CD14-positive monocyte (primary cell): ENCODE data around the gene CACNA1B. TPM values are rescaled to one million over a fixed set of nuclear protein-coding genes. Genes with fewer than 3 reads are reported as not detected.

ENCODE experiments used
- DNase-seq, 3 donors: peaks; one replicate each; pipeline ENCODE4 v3.0.0-alpha.2; 2011 to 2022
- H2AFZ ChIP-seq: 2 replicates; pipeline ENCODE4 v1.6.0; 2012; ENCODE audit warnings: mild to moderate bottlenecking, low read depth, low read length, inconsistent platforms; ENCODE audit not compliant: insufficient read depth, poor library complexity, severe bottlenecking
- H3K27ac ChIP-seq, 2 donors: 1 replicate in 1 of 2; 2 replicates in 1 of 2; pipeline ENCODE4 v1.5.1; 2012 to 2013; ENCODE audit warnings: low read length in 2 of 2, control low read depth in 1 of 2, inconsistent platforms in 1 of 2, low read depth in 1 of 2, mild to moderate bottlenecking in 1 of 2
- H3K27me3 ChIP-seq, 2 donors: one replicate each; pipeline versions ENCODE4 v1.6.0 to v1.6.1; 2011 to 2013; ENCODE audit warnings: low read length in 2 of 2; ENCODE audit not compliant: control insufficient read depth in 2 of 2, insufficient read depth in 2 of 2
- H3K36me3 ChIP-seq, 2 donors: replicated peaks in 1 of 2; 1 replicate in 1 of 2; 2 replicates in 1 of 2; pipeline versions ENCODE4 v1.5.1 to v1.6.1; 2012 to 2013; ENCODE audit warnings: low read length in 2 of 2, control low read depth in 1 of 2, inconsistent platforms in 1 of 2, mild to moderate bottlenecking in 1 of 2; ENCODE audit not compliant: insufficient read depth in 2 of 2, control insufficient read depth in 1 of 2
- H3K4me1 ChIP-seq, 2 donors: 1 replicate in 1 of 2; 2 replicates in 1 of 2; pipeline versions ENCODE4 v1.5.1 to v1.6.1; 2012 to 2013; ENCODE audit warnings: low read length in 2 of 2, control low read depth in 1 of 2, inconsistent platforms in 1 of 2, mild to moderate bottlenecking in 1 of 2, moderate library complexity in 1 of 2; ENCODE audit not compliant: insufficient read depth in 2 of 2, control insufficient read depth in 1 of 2
- H3K4me2 ChIP-seq: replicated peaks from 2 replicates; pipeline ENCODE3; 2012; ENCODE audit warnings: low read length, moderate library complexity, mild to moderate bottlenecking; ENCODE audit not compliant: poor library complexity, severe bottlenecking; ENCODE audit errors: extremely low read depth
- H3K4me3 ChIP-seq, 3 experiments: fragments of 200-600 bp in 1 of 3; sonication (generic) in 1 of 3; replicated peaks in 1 of 3; 1 replicate in 2 of 3; 2 replicates in 1 of 3; pipeline ENCODE4 v1.5.1; 2011 to 2013; ENCODE audit warnings: low read length in 3 of 3, mild to moderate bottlenecking in 3 of 3, control low read depth in 2 of 3, low read depth in 2 of 3, inconsistent platforms in 1 of 3, moderate library complexity in 1 of 3
- H3K79me2 ChIP-seq: 2 replicates; pipeline ENCODE4 v1.6.0; 2012; ENCODE audit warnings: mild to moderate bottlenecking, control low read depth, inconsistent platforms, low read length, moderate library complexity; ENCODE audit not compliant: insufficient read depth
- H3K9ac ChIP-seq: 2 replicates; pipeline ENCODE4 v1.6.0; 2017; ENCODE audit warnings: low read length, mild to moderate bottlenecking; ENCODE audit not compliant: insufficient read depth, poor library complexity, severe bottlenecking
- H3K9me3 ChIP-seq, 2 donors: replicated peaks in 1 of 2; 1 replicate in 1 of 2; 2 replicates in 1 of 2; pipeline versions ENCODE4 v1.5.1 to v1.6.1; 2012 to 2013; ENCODE audit warnings: low read length in 2 of 2, control low read depth in 1 of 2; ENCODE audit not compliant: control insufficient read depth in 1 of 2, insufficient read depth in 1 of 2
- H4K20me1 ChIP-seq: 2 replicates; pipeline ENCODE4 v1.6.0; 2012; ENCODE audit warnings: mild to moderate bottlenecking, low read length, control low read depth, moderate library complexity; ENCODE audit not compliant: insufficient read depth
- H3K27ac Mint-ChIP-seq, 7 donors: one replicate each; pipeline ENCODE4 v1.8.0; 2020; ENCODE audit warnings: mild to moderate bottlenecking in 7 of 7, mixed read lengths in 7 of 7, moderate library complexity in 6 of 7, inconsistent platforms in 2 of 7
- H3K27me3 Mint-ChIP-seq, 3 donors: one replicate each; pipeline ENCODE4 v1.8.0; 2021 to 2022; ENCODE audit warnings: low read depth in 3 of 3, mild to moderate bottlenecking in 3 of 3, mixed read lengths in 3 of 3, moderate library complexity in 3 of 3, inconsistent platforms in 1 of 3
- H3K36me3 Mint-ChIP-seq, 2 donors: one replicate each; pipeline ENCODE4 v1.8.0; 2020; ENCODE audit warnings: mixed read lengths in 2 of 2, inconsistent platforms in 1 of 2, mild to moderate bottlenecking in 1 of 2
- H3K4me1 Mint-ChIP-seq: one replicate; pipeline ENCODE4 v1.8.0; 2020; ENCODE audit warnings: mild to moderate bottlenecking, mixed read lengths
- H3K4me3 Mint-ChIP-seq, 2 donors: one replicate each; pipeline ENCODE4 v1.8.0; 2020; ENCODE audit warnings: mild to moderate bottlenecking in 2 of 2, mixed read lengths in 2 of 2, moderate library complexity in 1 of 2
- H3K9me3 Mint-ChIP-seq, 7 donors: one replicate each; pipeline ENCODE4 v1.8.0; 2020 to 2022; ENCODE audit warnings: mixed read lengths in 7 of 7, mild to moderate bottlenecking in 6 of 7, moderate library complexity in 6 of 7, inconsistent platforms in 2 of 7
- WGBS: methylation state at CpG from one replicate; pipeline ENCODE4 v1.1.5; 2013; ENCODE audit warnings: missing lambda C conversion rate; ENCODE audit not compliant: insufficient coverage; 5-methylcytosine and 5-hydroxymethylcytosine counted together
- intact Hi-C, 2 donors: fragments of 100-400 bp; cut with micrococcal nuclease; formaldehyde crosslinking; loops; one replicate each; pipeline versions ENCODE4 v1.15.0 to v1.15.1; 2023
- polyA plus RNA-seq, 3 donors: library from polyadenylated mRNA; depleted of rRNA in 1 of 3; unstranded in 2 of 3; stranded (reverse) in 1 of 3; fragments of 300-500 nt in 2 of 3; fragments of >200 nt in 1 of 3; fragmentation: Illumina TruSeq in 2 of 3; gene quantifications; 1 replicate in 2 of 3; 2 replicates in 1 of 3; pipeline ENCODE4 v1.2.3, GENCODE V29; 2012 to 2021
- TF ChIP-seq, protein P1 (sequence below): fragments of 200-600 bp; IDR thresholded peaks from one replicate; pipeline ENCODE4 v1.8.0; 2022; ENCODE audit warnings: antibody characterized with exemption, mild to moderate bottlenecking

CACNA1B gene
- polyA plus RNA-seq, 3 donors = not detected

GRCh38 chr9:137880976-137881530, 3.5 kb downstream of the CACNA1B start:
- no peak for DNase-seq
- no peak overlapping the region for H3K4me3 ChIP-seq
- Mint-ChIP-seq H3K36me3 (no peaks in the 10 kb centered on the region), H3K9me3 (peaks cover 0 to 17% (median 3%) of the 10 kb centered on the region in 7 donors), H3K27me3 (peaks cover 19 to 30% (median 21%) of the 10 kb centered on the region in 3 donors), H3K27ac (no peak overlapping the region), H3K4me3 (no peak overlapping the region), H3K4me1 (no peaks in the 10 kb centered on the region)
- TF ChIP-seq, protein P1, sequence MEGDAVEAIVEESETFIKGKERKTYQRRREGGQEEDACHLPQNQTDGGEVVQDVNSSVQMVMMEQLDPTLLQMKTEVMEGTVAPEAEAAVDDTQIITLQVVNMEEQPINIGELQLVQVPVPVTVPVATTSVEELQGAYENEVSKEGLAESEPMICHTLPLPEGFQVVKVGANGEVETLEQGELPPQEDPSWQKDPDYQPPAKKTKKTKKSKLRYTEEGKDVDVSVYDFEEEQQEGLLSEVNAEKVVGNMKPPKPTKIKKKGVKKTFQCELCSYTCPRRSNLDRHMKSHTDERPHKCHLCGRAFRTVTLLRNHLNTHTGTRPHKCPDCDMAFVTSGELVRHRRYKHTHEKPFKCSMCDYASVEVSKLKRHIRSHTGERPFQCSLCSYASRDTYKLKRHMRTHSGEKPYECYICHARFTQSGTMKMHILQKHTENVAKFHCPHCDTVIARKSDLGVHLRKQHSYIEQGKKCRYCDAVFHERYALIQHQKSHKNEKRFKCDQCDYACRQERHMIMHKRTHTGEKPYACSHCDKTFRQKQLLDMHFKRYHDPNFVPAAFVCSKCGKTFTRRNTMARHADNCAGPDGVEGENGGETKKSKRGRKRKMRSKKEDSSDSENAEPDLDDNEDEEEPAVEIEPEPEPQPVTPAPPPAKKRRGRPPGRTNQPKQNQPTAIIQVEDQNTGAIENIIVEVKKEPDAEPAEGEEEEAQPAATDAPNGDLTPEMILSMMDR = no peak
- H3K9ac ChIP-seq = no peak overlapping the region
- H3K79me2 ChIP-seq = no peaks in the 10 kb centered on the region
- H3K27me3 ChIP-seq = peaks cover 0 to 25% of the 10 kb centered on the region in 2 donors
- no peak overlapping the region for H3K4me2 ChIP-seq
- no peaks in the 10 kb centered on the region for H3K36me3 ChIP-seq
- H3K27ac ChIP-seq = no peak overlapping the region
- H2AFZ ChIP-seq = no peak overlapping the region
- 76% methylated on average over 6 of the region's 10 CpGs for WGBS
- intact Hi-C loops = no loop called here
- peaks cover 0 to 7% of the 10 kb centered on the region in 2 donors for H3K9me3 ChIP-seq
- no peaks in the 10 kb centered on the region for H4K20me1 ChIP-seq
- H3K4me1 ChIP-seq = no peaks in the 10 kb centered on the region

DNA sequence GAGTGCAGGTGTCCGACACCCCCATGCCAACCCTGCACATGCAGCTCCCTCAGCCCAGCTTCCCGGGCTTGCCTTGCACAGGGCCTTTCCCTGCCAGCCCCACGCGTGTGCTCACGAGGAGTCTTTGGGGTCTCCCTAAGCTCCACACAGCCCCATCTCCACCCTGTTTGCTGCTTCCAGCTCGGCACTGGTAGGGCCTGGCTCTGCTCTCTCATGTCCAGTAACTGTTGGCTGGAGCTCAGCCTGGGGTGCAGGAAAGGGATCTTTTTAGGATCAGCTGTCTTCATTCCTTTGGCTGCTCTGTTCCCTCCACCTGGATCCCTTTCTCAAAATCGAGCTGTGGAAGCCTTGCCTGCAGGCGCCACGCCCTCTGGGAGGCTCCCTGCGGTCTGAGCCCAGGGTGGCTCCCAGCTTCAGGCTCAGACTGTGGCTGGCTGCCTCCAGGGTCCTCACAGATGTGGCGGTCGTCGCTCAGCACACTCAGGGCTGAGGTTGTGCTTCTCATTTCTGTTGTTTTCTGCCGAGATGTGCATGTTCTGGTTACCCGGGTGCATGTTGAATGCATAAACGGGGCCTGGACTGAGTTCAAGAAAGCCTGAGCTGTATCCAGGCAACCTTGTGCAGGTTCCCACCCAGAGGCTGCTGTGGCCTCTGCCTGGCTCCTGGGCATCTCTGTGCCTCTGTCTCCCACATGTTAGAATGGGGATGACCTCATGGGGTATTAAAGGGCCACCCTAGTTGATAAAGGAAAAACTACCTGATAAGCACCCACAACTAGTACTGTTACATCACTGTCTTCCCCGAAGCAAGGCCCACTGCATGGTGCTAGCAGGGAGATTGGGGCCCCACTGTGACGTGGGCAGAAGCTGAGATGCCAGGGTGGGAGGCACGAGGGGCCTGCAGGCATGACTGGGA, 4.3 kb downstream of the CACNA1B start:
- Histone ChIP-seq H4K20me1 (no peaks in the 10 kb centered on the region), H3K4me3 (no peak overlapping the region), H3K27ac (no peak overlapping the region), H3K4me1 (no peaks in the 10 kb centered on the region), H3K4me2 (no peak overlapping the region), H3K79me2 (no peaks in the 10 kb centered on the region), H3K36me3 (no peaks in the 10 kb centered on the region), H3K27me3 (peaks cover 0 to 17% of the 10 kb centered on the region in 2 donors), H3K9ac (no peak overlapping the region), H3K9me3 (peaks cover 0 to 2% of the 10 kb centered on the region in 2 donors), H2AFZ (no peak overlapping the region)
- WGBS = 80% methylated on average over 18 of the region's 19 CpGs
- no peak overlapping the region for H3K27ac Mint-ChIP-seq
- no peak overlapping the region for H3K4me3 Mint-ChIP-seq
- no peak for DNase-seq
- TF ChIP-seq, protein P1 = no peak
- no peaks in the 10 kb centered on the region for H3K4me1 Mint-ChIP-seq
- H3K9me3 Mint-ChIP-seq = peaks cover 0 to 9% (median 0%) of the 10 kb centered on the region in 7 donors
- peaks cover 14 to 22% (median 14%) of the 10 kb centered on the region in 3 donors for H3K27me3 Mint-ChIP-seq
- intact Hi-C loops = no loop called here
- no peaks in the 10 kb centered on the region for H3K36me3 Mint-ChIP-seq
